Measurements from ENCODE around the gene CLIP1. TPM values are rescaled to one million over a fixed set of nuclear protein-coding genes. Genes with fewer than 3 reads are reported as not detected.
"Not testable (repeated sequence)": the region's sequence is repeated elsewhere in the genome, so short reads cannot be mapped to it uniquely, and the experiment has no call there.

The CLIP1 gene
- polyA plus RNA-seq, 1 donor = 19.6 TPM

DNA sequence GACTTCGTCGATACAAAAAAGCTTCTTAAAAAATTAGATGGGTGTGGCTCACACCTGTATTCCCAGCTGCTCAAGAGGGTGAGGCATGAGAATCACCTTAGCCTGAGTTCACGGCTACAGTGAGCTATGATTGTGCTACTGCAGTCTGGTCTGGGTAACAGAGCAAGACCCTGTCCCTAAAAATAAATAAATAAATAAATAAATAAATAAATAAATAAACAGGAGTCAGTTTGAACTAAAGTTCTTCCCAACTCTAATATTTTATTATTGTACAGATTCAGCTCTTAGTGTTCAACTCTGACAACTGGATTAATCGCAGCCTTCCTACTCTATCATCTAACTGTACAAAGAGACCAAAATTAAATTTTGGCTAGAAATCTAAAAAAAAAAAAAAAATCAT, 12.7 kb upstream of the CLIP1 start:
- no peak for DNase-seq (ENCODE audit: low read depth)

DNA sequence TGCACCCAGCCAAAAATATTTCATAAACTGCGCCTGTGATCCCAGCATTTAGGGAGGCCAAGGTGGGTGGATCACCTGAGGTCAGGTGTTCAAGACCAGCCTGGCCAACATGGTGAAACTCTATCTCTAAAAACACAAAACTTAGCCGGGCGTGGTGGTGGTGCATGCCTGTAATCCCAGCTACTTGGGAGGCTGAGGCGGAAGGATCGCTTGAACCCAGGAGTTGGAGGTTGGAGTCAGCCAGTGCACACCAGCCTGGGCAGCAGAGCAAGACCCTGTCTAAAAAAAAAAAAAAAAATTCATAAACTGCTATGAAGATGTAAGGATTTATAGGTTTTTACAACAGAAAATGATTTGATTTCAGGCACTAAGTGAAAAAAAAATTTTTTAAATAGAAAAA, 6.6 kb upstream of the CLIP1 start:
- DNase-seq (ENCODE audit: low read depth) = not testable (repeated sequence)

DNA sequence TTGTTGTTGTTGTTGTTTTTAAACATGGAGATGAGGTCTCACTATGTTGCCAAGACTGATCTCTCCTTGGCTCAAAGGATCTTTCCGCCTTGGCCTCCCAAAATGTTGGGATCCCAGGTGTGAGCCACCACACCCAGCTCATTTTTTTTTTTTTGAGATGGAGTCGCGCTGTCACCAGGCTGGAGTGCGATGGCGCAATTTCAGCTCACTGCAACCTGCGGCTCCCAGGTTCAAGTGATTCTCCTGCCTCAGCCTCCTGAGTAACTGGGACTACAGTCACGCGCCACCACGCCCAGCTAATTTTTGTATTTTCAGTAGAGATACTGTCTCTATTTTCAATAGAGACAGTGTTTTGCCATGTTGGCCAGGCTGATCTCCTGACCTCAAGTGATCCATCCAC, 4.9 kb upstream of the CLIP1 start:
- no peak for DNase-seq (ENCODE audit: low read depth)

DNA sequence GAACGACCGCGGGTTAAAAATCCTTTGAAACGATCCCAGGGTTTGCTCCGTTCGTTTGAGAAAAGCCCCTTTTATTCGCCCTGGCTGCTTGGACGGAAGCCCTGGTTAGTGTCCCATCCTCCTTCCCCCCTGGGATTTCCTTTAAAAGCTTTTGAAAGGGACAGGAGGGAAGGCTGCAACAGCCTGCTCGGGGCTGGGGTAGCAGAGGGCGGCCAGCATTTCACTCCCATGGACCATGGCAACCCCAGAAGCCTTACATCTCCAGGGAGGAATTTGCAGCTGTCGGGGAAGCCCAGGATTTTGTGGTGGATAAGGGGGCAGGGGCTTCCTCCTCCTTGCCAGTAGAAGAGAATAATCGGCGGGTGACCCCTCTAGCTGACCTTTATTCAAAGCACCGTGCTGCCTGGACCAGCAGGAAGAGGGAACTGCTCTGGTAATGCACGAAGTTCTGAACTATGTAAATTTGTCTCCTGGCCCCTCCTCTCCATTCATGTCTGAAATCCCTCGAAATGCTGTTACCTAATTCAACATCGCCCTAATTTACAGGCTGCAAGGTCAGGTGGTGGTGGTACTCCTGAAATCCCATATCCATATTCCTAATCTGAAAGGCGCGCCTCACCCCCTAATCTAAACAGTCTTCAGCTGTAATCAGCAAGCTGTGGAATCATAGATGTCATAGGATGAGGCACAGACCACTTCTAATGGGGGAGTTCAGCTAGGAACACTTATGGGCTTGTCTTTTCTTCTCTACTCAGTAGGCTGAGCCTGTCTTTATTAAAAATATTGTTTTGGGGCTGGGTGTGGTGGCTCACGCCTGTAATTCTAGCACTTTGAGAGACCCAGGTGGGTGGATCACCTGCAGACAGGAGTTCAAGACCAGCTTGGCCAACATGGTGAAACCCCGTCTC, 1.0 kb upstream of the CLIP1 start:
- DNase-seq (ENCODE audit: low read depth) = no peak

DNA sequence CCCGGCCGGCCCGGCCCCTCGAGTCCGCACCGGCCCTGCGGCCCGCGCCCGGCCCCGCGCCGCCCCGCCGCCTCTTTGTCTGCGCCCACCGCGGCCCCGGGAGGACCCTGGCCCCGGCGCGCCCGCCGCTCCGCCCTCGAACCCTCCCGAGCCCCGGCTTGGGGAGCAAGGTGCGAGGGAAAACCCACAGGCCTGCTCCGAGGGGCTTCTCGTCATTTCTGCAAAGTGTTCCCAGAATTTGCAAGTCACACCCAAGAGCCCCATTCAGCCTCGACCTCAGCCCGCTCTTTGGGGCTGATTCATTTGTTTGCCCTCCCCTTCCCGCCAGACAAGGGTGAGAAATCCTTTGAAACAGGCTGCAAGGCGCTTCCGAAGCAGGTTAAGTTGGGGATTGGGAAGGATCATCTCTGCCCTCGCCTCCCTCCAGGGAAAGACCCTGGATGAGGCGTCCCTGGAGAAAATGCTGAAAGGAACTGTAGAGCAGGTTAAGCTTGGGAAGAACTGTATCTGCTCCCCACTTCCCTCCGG, 325 bp upstream of the CLIP1 start:
- no peak for DNase-seq (ENCODE audit: low read depth)

DNA sequence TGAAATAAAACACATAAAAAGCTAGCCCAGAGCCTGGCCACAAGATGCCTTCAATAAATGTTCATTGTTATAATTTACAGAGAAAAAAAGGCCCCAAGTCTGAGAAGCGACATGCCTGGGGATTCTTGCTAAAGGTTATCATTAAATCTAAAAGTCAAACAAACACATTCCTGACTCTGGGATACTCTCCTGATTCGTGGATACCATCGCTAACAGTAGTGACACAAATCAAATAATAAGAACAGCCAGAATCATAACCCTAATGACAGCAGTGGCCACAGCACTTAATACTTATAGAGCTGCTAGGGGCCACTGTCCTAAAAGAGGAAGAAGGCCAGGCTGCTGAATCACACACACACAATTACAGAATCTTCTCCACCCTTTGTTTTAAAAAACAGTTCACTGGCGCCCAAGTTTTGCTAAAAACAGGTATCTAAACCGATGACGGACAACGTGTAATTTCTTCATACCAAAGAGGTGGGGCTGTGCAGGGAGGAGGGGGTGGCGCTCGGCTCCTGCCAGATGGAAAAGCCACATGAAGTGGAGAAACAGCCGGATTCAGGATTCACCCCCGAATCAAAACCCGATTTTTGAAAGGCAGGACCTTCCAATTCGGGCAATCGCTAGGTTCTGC, 1.2 kb downstream of the CLIP1 start:
- no peak for DNase-seq (ENCODE audit: low read depth)

DNA sequence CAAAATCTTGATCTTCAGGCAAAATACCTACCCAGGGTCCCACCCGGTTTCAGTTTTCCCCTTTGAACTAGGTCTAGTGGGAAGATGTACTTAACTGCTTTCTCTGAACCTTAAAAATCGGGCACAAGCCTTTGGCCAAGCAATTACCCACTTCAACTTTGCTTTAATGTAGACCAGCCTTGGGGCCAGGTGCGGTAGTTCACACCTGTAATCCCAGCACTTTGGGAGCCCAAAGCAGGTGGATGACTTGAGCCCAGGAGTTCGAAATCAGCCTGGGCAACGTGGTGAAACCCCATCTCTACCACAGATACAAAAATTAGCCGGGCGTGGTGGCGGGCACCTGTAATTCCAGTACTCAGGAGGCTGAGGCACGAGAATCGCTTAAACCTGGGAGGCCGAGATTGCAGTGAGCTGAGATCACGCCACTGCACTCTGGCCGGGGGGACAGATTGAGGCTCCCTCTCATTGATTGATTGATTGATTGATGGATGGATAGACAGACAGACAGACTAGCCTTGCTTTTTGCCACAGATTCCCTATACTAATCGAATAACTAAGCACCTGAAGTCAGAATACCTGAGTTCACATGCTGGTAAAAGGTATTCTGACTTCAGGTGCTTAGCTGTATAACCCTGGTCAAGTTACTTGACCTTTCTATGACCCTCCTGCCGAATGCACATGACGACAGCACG, 1.9 kb downstream of the CLIP1 start:
- DNase-seq (ENCODE audit: low read depth) = no peak

DNA sequence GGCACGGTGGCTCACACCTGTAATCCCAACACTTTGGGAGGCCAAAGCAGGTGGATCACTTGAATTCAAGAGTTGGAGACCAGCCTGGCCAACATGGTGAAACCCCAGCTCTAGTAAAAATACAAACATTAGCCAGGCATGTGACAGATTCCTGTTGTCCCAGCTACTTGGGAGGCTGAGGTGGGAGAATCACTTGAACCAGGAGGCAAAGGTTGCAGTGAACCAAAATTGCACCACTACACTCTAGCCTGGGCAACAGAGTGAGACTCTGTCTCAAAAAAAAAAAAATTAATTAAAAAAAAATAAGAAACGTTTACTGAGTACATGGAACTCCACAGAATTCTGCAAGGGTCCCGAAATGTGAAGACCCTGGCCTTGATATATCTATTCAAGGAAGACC, 3.4 kb downstream of the CLIP1 start:
- not testable (repeated sequence) for DNase-seq (ENCODE audit: low read depth)

DNA sequence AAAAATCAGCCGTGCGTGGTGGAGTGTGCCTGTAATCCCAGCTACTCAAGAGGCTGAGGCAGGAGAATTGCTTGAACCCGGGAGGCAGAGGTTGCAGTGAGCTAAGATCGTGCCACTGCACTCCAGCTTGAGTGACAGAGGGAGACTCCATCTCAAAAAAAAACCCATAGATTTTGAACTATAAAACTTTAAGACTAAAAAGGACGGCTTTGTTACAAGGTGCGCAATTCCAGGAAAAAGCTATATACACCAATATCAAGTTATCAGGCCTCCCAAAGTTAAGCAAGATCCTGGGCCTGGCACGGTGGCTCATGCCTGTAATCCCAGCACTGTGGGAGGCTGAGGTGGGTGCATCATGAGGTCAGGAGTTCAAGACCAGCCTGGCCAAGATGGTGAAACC, 6.8 kb downstream of the CLIP1 start:
- not testable (repeated sequence) for DNase-seq (ENCODE audit: low read depth)

DNA sequence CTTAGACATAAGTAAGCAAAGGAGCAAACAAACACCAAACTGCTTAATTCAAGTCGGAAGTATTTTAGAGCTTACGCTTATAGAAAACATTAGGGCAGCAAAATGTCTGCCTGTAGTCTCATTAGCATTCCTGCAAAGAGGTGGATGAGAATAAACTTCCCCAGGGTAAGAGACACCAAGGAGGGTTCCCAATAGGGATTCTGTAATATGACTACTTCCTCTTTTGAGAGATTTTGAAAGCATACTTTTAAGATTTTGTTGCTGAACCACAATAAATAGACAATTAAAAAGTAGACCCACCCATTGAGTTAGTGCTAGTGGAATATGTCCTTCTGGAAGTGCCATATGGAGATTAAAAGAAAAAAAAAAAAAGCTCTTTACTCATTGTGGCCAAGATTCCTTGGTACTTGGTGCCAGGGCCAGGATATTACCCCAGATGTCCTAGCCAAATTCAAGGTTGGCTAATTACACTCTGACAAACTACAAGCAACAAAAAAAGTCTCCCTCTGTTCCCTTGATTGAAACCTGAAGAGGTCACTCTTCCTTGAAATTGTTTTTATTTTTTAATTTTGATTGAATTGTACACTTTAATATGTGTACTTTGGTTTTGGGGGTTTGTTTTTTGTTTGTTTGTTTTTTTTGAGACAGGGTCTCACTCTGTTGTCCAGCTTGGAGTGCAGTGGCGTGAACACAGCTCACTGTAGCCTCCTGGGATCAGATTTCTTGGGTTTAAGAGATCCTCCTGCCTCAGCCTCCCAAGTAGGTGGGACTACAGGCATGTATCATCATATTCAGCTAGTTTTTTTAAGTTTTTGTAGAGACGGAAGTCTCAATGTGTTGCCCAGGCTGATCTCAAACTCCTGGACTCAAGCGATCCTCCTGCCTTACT, 8.7 kb downstream of the CLIP1 start:
- no peak for DNase-seq (ENCODE audit: low read depth)

DNA sequence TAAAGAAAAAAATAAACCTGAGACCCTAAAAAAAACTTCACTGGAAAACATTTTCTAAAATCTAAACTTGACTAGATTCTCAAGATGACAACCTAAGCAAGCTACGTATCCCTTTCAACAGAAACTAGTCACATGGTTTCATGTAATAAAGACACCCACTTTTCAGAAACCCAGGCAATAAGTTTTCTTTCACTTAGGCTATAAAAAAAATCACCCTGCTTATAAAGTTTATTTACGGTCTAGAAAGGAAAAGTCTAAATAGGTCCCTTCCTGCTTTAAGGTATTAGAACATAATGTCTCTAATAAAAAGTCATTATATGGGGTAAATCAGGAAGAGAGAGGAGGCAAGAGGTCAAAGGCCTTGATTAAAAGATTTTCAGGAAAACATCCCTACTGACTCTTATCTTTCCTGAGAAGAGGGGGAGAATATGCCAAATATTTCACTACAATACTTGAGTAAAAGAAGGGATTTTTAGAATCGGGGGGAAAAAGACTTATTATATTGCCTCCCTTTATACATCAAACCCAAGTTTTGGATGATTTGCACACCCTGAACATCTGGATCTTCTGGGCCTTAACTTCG, 9.5 kb downstream of the CLIP1 start:
- DNase-seq (ENCODE audit: low read depth) = no peak

DNA sequence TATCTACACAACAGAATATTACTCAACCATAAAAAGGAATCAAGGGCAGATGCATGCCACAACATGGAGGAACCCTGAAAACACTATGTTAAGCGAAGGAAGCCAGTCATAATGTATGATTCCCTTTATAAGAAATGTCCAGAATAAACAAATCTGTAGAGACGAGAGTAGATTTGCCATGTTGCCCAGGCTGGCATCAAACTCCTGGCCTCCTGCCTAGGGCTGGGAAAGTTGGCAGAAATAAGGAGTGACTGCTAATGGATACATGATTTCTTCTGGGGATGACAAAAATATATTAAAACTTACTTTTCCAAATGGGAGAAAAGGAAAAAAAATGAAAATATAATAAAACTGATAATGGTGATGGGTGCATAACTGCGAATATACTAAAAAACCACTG, 10.9 kb downstream of the CLIP1 start:
- DNase-seq (ENCODE audit: low read depth) = no peak

DNA sequence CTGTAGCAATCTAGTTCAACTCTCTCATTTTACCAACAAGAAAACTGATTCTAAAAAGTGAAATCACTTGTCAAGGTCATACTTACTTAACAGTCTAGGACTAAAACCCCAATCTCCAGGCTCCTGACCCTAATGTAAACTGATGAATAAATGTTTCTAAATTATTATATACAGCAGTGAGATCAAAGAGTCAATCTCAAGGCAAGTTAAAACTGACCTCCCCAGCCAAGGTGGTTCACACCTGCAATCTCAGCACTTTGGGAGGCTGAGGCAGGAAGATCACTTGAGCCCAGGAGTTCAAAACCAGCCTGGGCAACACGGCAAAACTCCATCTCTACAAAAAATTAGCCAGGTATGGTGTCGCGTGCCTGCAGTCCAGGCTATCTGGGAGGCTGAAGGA, 15.3 kb downstream of the CLIP1 start:
- no peak for DNase-seq (ENCODE audit: low read depth)

DNA sequence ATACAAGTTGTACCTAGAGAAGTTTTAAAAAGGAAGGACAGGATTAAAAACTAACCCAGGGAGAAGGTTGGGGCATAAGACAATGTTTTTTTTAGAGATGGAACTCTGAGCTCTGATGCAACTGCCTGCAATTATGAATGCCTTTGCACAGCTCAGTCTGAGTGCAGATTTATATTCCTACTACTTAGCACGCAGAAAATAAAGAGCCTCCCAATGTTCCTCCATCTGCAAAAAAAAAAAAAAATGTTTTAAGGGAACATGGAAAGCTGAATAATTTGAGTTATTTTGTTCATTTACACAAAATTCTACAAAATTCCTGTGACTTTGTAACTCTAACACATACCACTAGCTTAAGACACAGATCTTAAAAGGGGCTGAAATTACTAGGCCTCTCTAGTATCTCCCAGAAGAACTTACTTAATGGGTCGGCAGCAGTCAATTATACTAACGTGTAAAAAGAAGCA, 15.7 kb downstream of the CLIP1 start:
- DNase-seq (ENCODE audit: low read depth) = no peak

DNA sequence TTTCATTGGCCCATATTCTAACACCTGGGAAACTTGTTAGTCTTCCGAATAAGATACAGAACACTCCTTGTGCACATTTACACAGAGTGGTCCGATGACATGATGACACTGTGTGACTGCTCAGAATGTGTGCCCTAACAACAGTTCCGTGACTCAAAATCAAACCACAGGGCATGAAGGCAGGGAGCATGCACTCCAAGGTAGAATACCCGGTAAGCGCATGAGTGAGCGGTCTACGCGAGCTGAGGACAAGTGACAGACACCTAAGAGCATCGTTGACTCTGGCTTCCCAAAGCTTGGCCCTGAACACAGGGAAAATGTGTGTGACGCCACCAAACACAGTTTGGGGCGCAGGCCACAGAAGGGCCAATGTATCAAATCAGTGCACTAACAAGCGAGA, 18.6 kb downstream of the CLIP1 start:
- DNase-seq (ENCODE audit: low read depth) = no peak

DNA sequence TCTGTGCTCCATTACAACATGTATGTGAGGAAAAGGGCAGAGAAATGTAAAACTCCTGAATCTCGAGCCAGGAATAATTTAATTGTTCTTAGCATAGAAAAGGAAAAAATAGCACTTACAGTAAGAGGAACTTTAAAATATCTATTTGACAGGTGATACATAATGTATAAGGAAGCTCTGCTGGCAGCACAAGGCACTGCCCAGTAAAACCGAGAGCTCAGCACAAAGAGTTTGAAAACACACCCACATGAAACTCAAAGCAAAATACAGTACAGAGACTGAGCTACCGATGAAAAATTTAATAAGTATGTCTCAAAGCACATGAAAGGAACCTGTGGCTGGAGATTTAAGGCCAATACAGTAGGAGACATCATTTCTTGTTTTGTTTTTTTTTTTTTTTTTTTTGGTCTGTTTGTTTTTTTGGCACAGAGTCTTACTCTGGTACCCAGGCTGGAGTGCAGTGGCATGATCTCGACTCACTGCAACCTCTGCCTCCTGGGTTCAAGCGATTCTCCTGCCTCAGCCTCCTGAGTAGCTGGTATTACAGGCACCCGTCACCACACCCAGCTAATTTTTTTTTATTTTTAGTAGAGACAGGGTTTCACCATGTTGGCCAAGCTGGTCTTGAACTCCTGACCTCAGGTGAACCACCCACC, 19.2 kb downstream of the CLIP1 start:
- no peak for DNase-seq (ENCODE audit: low read depth)

DNA sequence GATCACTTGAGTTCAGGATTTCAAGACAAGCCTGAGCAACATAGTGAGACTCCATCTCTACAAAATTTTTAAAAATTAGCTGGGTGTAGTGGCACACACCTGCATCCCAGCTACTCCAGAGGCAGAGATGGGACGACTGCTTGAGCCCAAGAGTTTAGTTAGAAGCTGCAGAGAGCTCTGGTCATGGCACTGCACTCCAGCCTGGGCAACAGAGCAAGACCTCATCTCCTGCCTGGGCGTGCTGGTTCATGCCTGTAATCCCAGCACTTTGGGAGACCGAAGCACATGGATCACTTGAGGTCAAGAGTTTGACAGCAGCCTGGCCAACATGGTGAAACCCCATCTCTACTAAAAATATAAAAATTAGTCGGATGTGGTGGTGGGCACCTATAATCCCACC, 20.2 kb downstream of the CLIP1 start:
- DNase-seq (ENCODE audit: low read depth) = no peak

DNA sequence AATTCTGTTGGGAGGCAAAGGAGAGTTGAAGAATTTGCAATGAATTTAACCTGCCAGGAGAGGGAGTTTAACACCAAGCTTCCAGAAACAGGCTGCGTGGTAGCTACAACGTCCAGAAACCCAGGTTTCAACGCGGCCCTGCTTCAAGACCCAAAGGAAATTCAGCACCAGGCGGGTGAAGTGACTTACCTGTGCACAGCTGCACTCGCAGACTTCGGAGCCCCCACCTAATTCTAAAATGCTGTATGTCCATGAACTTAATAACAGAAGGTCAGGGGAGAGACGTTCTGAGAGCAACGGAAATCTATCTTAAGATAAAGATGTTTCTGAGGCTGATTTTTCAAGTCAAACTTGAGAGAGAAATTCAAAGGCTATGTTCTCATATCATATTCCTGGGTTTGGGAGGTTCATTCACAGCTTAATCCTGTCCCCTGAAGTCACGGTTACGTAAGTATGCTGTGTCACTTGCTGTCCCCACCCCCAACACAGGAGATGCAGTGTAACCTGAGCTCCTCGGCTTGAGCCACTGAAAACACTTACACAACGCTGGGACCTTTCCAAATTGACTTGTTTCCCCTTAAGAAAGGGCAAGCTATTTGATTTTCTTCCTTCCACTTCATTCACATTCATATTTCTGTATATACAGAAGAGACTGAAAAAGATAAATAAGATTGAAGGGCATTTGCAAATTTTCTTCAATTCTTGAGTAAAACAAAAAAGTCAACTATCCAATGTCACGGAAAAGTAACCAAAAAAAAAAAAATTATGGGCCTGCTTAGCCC, 22.7 kb downstream of the CLIP1 start:
- DNase-seq (ENCODE audit: low read depth) = peak; percentile 43

DNA sequence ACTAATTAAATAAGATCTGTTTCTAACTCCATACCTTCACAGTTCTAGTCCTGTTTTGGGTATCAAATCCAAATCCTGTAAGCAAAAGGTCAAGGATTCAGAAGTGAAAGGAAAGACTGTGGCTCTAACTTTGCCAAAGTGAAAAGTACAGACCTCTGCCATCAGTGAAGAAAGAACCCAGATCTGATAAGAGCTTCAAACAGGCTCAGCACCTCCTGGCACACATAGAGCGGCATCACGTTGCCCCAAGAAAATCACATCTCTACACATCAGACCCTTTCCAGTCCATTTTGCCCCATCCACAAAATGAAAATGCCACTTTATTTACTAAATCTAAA, 23.2 kb downstream of the CLIP1 start:
- DNase-seq (ENCODE audit: low read depth) = no peak

DNA sequence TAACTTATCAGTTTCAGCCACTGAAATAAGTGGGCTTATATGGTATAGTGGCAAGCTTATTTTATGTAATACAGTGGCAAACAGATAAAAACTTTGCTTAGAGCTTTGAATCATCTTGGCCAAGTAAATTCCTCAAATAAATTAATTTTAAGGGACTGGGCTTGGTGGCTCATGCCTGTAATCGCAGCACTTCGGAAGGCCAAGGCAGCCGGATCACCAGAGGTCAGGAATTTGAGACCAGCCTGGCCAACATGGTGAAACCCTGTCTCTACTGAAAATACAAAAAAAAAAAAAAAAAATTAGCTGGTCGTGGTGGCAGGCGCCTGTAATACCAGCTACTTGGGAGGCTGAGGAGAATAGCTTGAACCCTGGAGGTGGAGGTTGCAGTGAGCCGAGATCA, 24.5 kb downstream of the CLIP1 start:
- DNase-seq (ENCODE audit: low read depth) = not testable (repeated sequence)

Measured in forelimb muscle (tissue), 1 donor.